ENCODE measurements around the gene RAB40C.

Gene RAB40C

GRCh38 chr16:629833-630248 is 40.0 kb downstream of the RAB40C start:
- H4K20me1 ChIP-seq (ENCODE audit: insufficient read depth, low read length): peaks cover 32% of the 10 kb centered on the region
- H3K79me2 ChIP-seq (ENCODE audit: insufficient read depth, low read length): peaks cover 10% of the 10 kb centered on the region
- no peak overlapping the region for H3K4me3 ChIP-seq (ENCODE audit: low read depth in 1 of 2, low read length in 2 of 2)
- DNase-seq (no peak), ATAC-seq (ENCODE audit: insufficient read depth, low read depth) (0 out of 3 replicates have a peak, but pooled peaks have one; percentile 3)
- peaks cover 12% of the 10 kb centered on the region for H3K4me1 ChIP-seq (ENCODE audit: insufficient read depth, low read length)
- H3K4me2 ChIP-seq (ENCODE audit: insufficient read depth, low read length): no peak overlapping the region
- TF ChIP-seq CTCF (IDR thresholded peaks at IDR 0.05; ENCODE audit: borderline replicate concordance, extremely low read depth, low read length, poor library complexity, severe bottlenecking) (no peak), EZH2 (IDR thresholded peaks at IDR 0.05; ENCODE audit: borderline replicate concordance, low read depth, low read length, severe bottlenecking) (no peak)
- peaks cover 35% of the 10 kb centered on the region for H3K36me3 ChIP-seq (ENCODE audit: insufficient read depth, low read length)
- H3K9me3 ChIP-seq (ENCODE audit: insufficient read depth, low read length, severe bottlenecking): no peaks in the 10 kb centered on the region
- H3K27me3 ChIP-seq (ENCODE audit: insufficient read depth, low read length, poor library complexity): no peaks in the 10 kb centered on the region
- no peak overlapping the region for H3K9ac ChIP-seq (ENCODE audit: low read depth, low read length)
- no peak overlapping the region for H3K27ac ChIP-seq (ENCODE audit: low read length)
- H2AFZ ChIP-seq (ENCODE audit: low read depth, low read length): no peak overlapping the region

GRCh38 chr16:630249-630814 is 40.5 kb downstream of the RAB40C start:
- no peak overlapping the region for H2AFZ ChIP-seq (ENCODE audit: low read depth, low read length)
- no peak for DNase-seq
- no peak overlapping the region for H3K27ac ChIP-seq (ENCODE audit: low read length)
- no peaks in the 10 kb centered on the region for H3K9me3 ChIP-seq (ENCODE audit: insufficient read depth, low read length, severe bottlenecking)
- peaks cover 15% of the 10 kb centered on the region for H3K79me2 ChIP-seq (ENCODE audit: insufficient read depth, low read length)
- H3K27me3 ChIP-seq (ENCODE audit: insufficient read depth, low read length, poor library complexity): no peaks in the 10 kb centered on the region
- peaks cover 33% of the 10 kb centered on the region for H4K20me1 ChIP-seq (ENCODE audit: insufficient read depth, low read length)
- TF ChIP-seq EZH2 (IDR thresholded peaks at IDR 0.05; ENCODE audit: borderline replicate concordance, low read depth, low read length, severe bottlenecking) (no peak), CTCF (IDR thresholded peaks at IDR 0.05; ENCODE audit: borderline replicate concordance, extremely low read depth, low read length, poor library complexity, severe bottlenecking) (no peak)
- H3K4me2 ChIP-seq (ENCODE audit: insufficient read depth, low read length): no peak overlapping the region
- no peak overlapping the region for H3K4me3 ChIP-seq (ENCODE audit: low read depth in 1 of 2, low read length in 2 of 2)
- H3K4me1 ChIP-seq (ENCODE audit: insufficient read depth, low read length): peaks cover 17% of the 10 kb centered on the region
- peaks cover 33% of the 10 kb centered on the region for H3K36me3 ChIP-seq (ENCODE audit: insufficient read depth, low read length)
- ATAC-seq (ENCODE audit: insufficient read depth, low read depth): 0 out of 3 replicates have a peak, but pooled peaks have one; percentile 2
- no peak overlapping the region for H3K9ac ChIP-seq (ENCODE audit: low read depth, low read length)

- peaks cover 20% of the 10 kb centered on the region for H3K4me1 ChIP-seq (ENCODE audit: insufficient read depth, low read length)
- ATAC-seq (ENCODE audit: insufficient read depth, low read depth): no peak
- peaks cover 21% of the 10 kb centered on the region for H3K79me2 ChIP-seq (ENCODE audit: insufficient read depth, low read length)
- no peaks in the 10 kb centered on the region for H3K27me3 ChIP-seq (ENCODE audit: insufficient read depth, low read length, poor library complexity)
- peaks cover 34% of the 10 kb centered on the region for H4K20me1 ChIP-seq (ENCODE audit: insufficient read depth, low read length)
- H3K9me3 ChIP-seq (ENCODE audit: insufficient read depth, low read length, severe bottlenecking): no peaks in the 10 kb centered on the region
- no peak within 1 kb of the TSS for H3K4me2 ChIP-seq (ENCODE audit: insufficient read depth, low read length)
- no peak within 1 kb of the TSS for H3K9ac ChIP-seq (ENCODE audit: low read depth, low read length)
- DNase-seq: no peak
- peaks cover 29% of the 10 kb centered on the region for H3K36me3 ChIP-seq (ENCODE audit: insufficient read depth, low read length)
- TF ChIP-seq EZH2 (IDR thresholded peaks at IDR 0.05; ENCODE audit: borderline replicate concordance, low read depth, low read length, severe bottlenecking) (no peak), CTCF (IDR thresholded peaks at IDR 0.05; ENCODE audit: borderline replicate concordance, extremely low read depth, low read length, poor library complexity, severe bottlenecking) (no peak)
- no peak within 1 kb of the TSS for H2AFZ ChIP-seq (ENCODE audit: low read depth, low read length)
- no peak within 1 kb of the TSS for H3K4me3 ChIP-seq (ENCODE audit: low read depth in 1 of 2, low read length in 2 of 2)
- H3K27ac ChIP-seq (ENCODE audit: low read length): no peak within 1 kb of the TSS
These were observed 41.0 kb downstream of the RAB40C start, which contains the start of gene WFIKKN1 for GRCh38 chr16:630815-631405. WFIKKN1 (plus strand) TSS chr16:630985; CDS start chr16:631254, 269 bp downstream.

Data from DND-41 (cell line).